Omental fat pad (tissue), 4 donors: ENCODE measurements around the gene TAF3. TPM values are rescaled to one million over a fixed set of nuclear protein-coding genes. Genes with fewer than 3 reads are reported as not detected.
A peak's percentile ranks its signal among the peaks of the same experiment; 100 is the strongest.

Source experiments
- ATAC-seq: fragments of 150-250 bp; one replicate; pipeline ENCODE4 v1.9.1; 2016; ENCODE audit warnings: mild to moderate bottlenecking, moderate library complexity; ENCODE audit not compliant: low FRiP score
- DNase-seq: peaks from one replicate; pipeline ENCODE4 v3.0.0-alpha.2; 2019; ENCODE audit warnings: low spot score
- total RNA-seq, 4 donors: library from RNA; depleted of rRNA; stranded (reverse); fragments of >200 nt; gene quantifications; one replicate each; pipeline ENCODE4 v1.1.0, GENCODE V29; 2016
- TF ChIP-seq, protein P1 (sequence below), 3 donors: fragments of 450-650 bp; IDR thresholded peaks; one replicate each; pipeline ENCODE4 v1.5.1; 2016 to 2017; ENCODE audit warnings: antibody characterized with exemption in 3 of 3, mild to moderate bottlenecking in 3 of 3, moderate library complexity in 2 of 3

TAF3 gene
- total RNA-seq, 4 donors from 2014 or later, result 4.9 to 8.8 (median 6.4) TPM

DNA sequence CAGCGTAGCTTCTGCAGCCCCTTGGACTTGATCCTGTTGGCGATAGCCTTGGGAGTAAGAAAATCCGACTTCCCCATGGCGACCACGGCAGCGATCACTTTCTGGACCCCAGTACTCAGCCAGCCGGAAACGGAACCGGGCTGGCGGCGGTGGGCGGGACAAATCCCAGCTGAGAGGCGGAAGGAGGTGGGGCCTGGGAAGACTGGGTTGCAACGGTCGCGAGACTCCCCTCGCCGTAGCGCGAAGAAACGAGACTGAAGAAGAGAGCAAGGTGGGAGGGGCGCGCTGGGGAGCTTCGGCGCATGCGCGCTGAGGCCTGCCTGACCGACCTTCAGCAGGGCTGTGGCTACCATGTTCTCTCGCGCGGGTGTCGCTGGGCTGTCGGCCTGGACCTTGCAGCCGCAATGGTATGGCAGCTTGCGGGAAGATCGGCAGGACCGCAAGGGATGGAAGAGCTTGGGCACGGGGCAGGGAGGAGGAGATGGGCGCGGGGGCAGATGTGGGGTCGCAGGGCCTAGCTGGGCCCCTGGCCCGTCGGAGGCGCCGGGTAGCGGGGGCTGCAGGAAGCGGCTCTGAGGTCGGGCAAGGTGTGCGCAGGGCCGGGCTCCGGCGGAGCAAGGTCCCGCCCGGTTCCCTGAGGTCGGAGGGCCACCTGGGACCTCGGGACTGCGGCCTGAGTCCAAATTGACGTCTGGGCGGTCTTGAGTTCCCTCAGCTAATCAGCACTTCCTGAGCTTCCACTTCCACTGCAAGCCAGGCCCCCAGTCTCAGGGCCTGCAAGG, 30.3 kb upstream of the TAF3 start, which contains the start of the genes ATP5F1C and KIN:
Gene ATP5F1C (plus strand): TSS at position 321 of the 782 bp plus-strand sequence. CDS start 31 bp downstream, at position 352.
Gene KIN (minus strand): TSS at position 137 of the 782 bp plus-strand sequence. CDS start 60 bp downstream, at position 77.
- DNase-seq (peak; percentile 93), ATAC-seq (peak; percentile 98)
- TF ChIP-seq, protein P1, sequence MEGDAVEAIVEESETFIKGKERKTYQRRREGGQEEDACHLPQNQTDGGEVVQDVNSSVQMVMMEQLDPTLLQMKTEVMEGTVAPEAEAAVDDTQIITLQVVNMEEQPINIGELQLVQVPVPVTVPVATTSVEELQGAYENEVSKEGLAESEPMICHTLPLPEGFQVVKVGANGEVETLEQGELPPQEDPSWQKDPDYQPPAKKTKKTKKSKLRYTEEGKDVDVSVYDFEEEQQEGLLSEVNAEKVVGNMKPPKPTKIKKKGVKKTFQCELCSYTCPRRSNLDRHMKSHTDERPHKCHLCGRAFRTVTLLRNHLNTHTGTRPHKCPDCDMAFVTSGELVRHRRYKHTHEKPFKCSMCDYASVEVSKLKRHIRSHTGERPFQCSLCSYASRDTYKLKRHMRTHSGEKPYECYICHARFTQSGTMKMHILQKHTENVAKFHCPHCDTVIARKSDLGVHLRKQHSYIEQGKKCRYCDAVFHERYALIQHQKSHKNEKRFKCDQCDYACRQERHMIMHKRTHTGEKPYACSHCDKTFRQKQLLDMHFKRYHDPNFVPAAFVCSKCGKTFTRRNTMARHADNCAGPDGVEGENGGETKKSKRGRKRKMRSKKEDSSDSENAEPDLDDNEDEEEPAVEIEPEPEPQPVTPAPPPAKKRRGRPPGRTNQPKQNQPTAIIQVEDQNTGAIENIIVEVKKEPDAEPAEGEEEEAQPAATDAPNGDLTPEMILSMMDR (IDR thresholded peaks at IDR 0.05), result no peak

DNA sequence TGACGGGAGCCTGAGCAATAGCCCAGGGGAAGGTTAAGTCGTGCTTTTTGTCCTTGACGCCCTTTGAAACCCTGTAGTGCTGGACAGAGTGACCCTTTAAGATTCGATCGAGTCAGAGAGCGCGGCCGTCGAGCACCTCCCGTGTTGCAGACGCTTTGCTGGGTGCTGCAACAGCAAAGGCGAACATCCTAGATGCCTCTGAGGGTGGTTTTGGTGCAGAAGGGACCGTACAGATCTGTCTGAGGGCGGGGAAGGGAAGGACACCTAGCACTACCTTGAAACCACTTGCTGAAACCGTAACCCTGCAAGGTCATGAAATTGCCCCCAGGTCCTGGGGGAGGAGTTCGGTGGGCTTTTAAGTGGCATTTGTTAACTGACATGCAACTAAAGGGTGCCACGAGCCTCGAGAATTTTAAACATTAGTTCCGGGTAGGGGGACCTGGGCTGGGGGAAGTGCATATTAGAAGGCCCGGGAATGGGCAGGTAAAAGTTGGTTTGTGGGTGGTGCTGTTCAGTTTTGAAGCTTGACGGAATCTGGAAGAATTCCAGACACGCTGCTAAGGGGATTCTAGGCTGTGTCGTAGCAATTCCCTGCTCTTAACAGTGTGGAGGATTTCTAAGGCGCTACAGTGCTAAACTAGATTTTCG, 29.5 kb upstream of the TAF3 start:
- peak; percentile 1 for ATAC-seq
- DNase-seq, result no peak
- TF ChIP-seq, protein P1 (IDR thresholded peaks at IDR 0.05), result no peak

DNA sequence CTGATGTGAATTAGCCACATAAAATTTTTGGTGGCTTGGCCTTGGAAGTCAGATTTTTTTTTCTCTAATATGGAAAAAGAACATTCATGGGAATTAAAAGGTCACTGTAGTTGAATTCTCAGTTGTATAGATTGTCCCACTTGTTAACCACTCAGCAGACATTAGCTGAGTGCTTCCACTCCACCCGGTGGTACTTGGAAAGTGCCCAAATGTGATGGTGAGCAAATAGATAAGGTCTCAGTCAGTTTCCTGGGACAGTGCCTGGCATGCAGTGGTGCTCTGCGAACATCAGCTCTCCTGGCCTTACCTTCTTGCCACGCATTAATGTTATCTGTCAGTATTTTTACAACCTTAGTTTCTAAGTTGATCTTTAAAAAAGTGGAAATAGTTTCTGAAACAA, 28.9 kb upstream of the TAF3 start:
- ATAC-seq, result no peak
- no peak for DNase-seq
- TF ChIP-seq, protein P1 (IDR thresholded peaks at IDR 0.05), result no peak

DNA sequence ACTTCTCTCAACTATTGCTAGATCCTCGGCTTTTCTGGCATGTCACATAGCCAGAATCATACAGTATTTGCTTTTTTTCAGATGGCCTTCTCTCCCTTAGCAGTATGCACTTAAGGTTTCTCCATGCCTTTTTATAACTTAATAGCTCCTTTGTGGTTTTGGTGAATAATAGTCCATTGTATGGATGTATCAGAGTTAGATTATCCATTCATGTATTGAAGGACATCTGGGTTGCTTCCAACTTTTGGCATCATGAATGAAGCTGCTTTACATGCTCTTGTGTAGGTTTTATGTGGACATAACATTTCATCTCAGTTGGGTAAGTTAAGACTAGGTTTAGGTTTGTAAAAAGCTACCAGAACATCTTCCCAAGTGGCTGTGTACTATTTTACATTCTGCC, 25.8 kb upstream of the TAF3 start:
- TF ChIP-seq, protein P1 (IDR thresholded peaks at IDR 0.05), result no peak
- ATAC-seq (no peak), DNase-seq (no peak)

DNA sequence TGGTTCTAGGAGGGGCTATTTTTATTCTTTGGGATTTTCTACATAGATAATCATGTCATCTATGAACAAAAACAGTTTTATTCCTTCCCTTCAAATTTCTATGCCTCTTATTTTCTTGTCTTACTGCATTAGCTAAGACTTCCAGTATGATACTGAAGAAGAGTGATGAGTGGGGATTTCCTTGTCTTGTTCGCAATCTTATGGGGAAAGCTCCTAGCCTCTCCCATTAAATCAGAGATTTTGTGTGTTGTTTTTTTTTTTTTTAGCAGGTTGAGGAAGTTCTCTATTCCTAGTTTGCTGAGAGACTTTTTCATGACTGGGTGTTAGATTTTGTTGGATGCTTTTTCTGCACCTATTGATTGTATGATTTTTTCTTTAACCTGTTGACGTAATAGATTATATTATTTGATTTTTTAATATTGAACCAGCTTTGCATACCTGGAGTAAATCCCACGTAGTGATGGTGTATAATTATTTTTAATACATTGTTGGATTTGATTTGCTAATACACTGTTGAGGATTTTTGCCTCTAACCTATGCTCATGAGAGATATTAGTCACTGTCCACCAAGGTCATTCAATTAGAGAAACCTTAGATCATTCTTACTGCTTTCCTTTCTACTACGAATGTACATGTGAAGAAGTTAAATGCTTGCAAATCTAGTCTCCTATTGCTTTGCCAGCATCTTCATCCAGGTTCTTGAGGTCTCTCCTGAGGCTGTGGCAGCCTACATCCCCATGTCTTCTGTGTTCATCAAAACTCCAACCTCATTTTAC, 23.9 kb upstream of the TAF3 start:
- TF ChIP-seq, protein P1 (IDR thresholded peaks at IDR 0.05), result no peak
- ATAC-seq (no peak), DNase-seq (no peak)

- TF ChIP-seq, protein P1 (IDR thresholded peaks at IDR 0.05), result no peak
- DNase-seq, result no peak
- ATAC-seq, result peak; percentile 77
Measured at GRCh38 chr10:7795605-7796004, 22.7 kb upstream of the TAF3 start.
